Measurements from ENCODE around the gene NAP1L4.

DNA sequence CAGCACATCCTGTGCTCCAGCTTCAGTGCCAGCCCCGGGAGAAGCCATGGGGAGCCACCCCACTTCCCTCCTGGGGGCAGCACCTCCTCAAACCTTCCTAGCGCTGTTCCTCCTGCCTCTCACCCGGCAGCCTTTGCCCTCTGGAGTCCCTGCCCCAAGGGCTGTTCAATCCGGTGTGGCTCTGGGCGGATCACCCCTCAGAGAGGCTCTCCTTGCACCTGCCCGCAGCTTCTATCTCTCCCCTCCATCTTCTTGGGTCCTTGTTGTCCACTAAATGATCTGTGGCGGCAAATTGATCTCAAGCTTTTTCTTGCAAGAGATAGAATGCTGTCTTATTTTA, 88.5 kb downstream of the NAP1L4 start:
- TF ChIP-seq TAF1 (IDR thresholded peaks at IDR 0.05; ENCODE audit: low read depth, low read length) (no peak), POLR2AphosphoS5 (IDR thresholded peaks at IDR 0.05; ENCODE audit: low read depth, low read length) (no peak), POLR2A (IDR thresholded peaks at IDR 0.05; ENCODE audit: low read depth, low read length) (no peak), POU2F2 (IDR thresholded peaks at IDR 0.05; ENCODE audit: low read depth, low read length) (no peak)
